ENCODE measurements around the gene EYS. TPM values are rescaled to one million over a fixed set of nuclear protein-coding genes. Genes with fewer than 3 reads are reported as not detected.
A peak's percentile ranks its signal among the peaks of the same experiment; 100 is the strongest.

EYS gene
- total RNA-seq, 2 experiments from 2014 or later, result not detected

GRCh38 chr6:64376394-64376793 lies 1330.6 kb downstream of the EYS start:
- Mint-ChIP-seq H3K4me1 (no peaks in the 10 kb centered on the region), H3K4me3 (no peak overlapping the region), H3K27me3 (no peaks in the 10 kb centered on the region), H3K9me3 (ENCODE audit: low read depth) (peaks cover 6% of the 10 kb centered on the region), H3K27ac (no peak overlapping the region), H3K36me3 (ENCODE audit: low read depth) (no peaks in the 10 kb centered on the region)
- POLR2A ChIA-PET, result interaction anchor here (0.6 kb wide), 1 partner anchor 931 kb away, joined by 4 read pairs; no protein-coding TSS in a partner anchor
- CTCF ChIA-PET, result no interaction called here
- no peak for ATAC-seq
- intact Hi-C loops (cut with DNase I, micrococcal nuclease), result no loop called here
- DNase-seq, result no peak

GRCh38 chr6:64357430-64357829 lies 1349.6 kb downstream of the EYS start:
- no peaks in the 10 kb centered on the region for H3K27me3 Mint-ChIP-seq
- no peak for ATAC-seq
- CTCF ChIA-PET, result no interaction called here

DNA sequence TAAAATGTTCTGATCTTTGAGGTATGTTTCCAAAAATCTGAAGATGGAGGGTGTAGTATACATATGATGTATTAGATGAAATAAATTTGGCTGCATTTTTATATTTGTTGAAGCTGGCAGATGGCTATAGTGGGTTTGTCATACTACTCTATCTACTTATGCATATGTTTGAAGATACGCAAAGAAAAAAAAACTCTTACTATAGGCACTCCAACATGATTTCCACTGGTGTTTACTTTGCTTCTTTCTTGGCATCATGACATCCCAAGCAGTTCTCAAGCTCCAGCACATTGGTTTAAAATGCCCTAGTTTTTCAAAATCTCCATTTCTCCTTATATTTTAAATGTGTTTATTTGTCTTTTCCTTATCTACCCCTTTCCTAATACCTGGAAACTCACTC lies 1359.6 kb downstream of the EYS start:
- no peaks in the 10 kb centered on the region for H3K27me3 Mint-ChIP-seq
- H3K9me3 Mint-ChIP-seq (ENCODE audit: low read depth), result peaks cover 7% of the 10 kb centered on the region
- no peaks in the 10 kb centered on the region for H3K4me1 Mint-ChIP-seq
- H3K27ac Mint-ChIP-seq, result no peak overlapping the region
- H3K36me3 Mint-ChIP-seq (ENCODE audit: low read depth), result no peaks in the 10 kb centered on the region
- ChIA-PET POLR2A (no interaction called here), CTCF (interaction anchor here (0.6 kb wide), 1 partner anchor 180 kb away, joined by 3 read pairs; no protein-coding TSS in a partner anchor)
- ATAC-seq (no peak), DNase-seq (no peak)
- H3K4me3 Mint-ChIP-seq, result no peak overlapping the region
- intact Hi-C loops (cut with DNase I, micrococcal nuclease), result no loop called here

More at GRCh38 chr6:64357430-64357829, 1349.6 kb downstream of the EYS start:
- POLR2A ChIA-PET, result no interaction called here
- no peak overlapping the region for H3K4me3 Mint-ChIP-seq
- no peaks in the 10 kb centered on the region for H3K36me3 Mint-ChIP-seq (ENCODE audit: low read depth)
- no peak for DNase-seq
- intact Hi-C loops (cut with DNase I, micrococcal nuclease), result no loop called here
- H3K9me3 Mint-ChIP-seq (ENCODE audit: low read depth), result no peaks in the 10 kb centered on the region
- no peaks in the 10 kb centered on the region for H3K4me1 Mint-ChIP-seq
- no peak overlapping the region for H3K27ac Mint-ChIP-seq

GRCh38 chr6:64335195-64335594 lies 1371.8 kb downstream of the EYS start:
- Mint-ChIP-seq H3K4me3 (no peak overlapping the region), H3K36me3 (ENCODE audit: low read depth) (no peaks in the 10 kb centered on the region), H3K27ac (no peak overlapping the region), H3K27me3 (no peaks in the 10 kb centered on the region), H3K4me1 (no peaks in the 10 kb centered on the region), H3K9me3 (ENCODE audit: low read depth) (peaks cover 7% of the 10 kb centered on the region)
- intact Hi-C loops (cut with DNase I, micrococcal nuclease), result no loop called here
- DNase-seq (no peak), ATAC-seq (no peak)
- ChIA-PET POLR2A (no interaction called here), CTCF (no interaction called here)

DNA sequence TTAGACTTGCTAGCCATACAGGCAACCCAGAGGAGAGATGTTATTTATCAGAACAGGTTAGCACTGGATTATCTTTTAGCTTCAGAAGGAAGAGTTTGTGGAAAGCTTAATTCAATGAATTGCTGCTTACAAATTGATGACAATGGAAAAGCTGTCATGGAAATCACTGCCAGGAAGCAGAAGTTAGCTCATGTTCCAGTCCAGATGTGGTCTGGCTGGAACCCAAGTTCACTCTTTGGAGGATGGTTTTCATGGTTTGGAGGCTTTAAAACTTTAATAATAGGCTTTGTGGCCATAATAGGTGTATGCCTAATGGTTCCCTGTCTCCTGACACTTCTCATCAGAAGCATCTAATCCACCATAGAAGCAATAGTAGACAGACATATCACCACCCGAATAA lies 1372.4 kb downstream of the EYS start:
- intact Hi-C loops (cut with DNase I, micrococcal nuclease), result no loop called here
- Mint-ChIP-seq H3K36me3 (ENCODE audit: low read depth) (no peaks in the 10 kb centered on the region), H3K27me3 (no peaks in the 10 kb centered on the region), H3K4me3 (no peak overlapping the region), H3K27ac (no peak overlapping the region), H3K4me1 (no peaks in the 10 kb centered on the region), H3K9me3 (ENCODE audit: low read depth) (peaks cover 7% of the 10 kb centered on the region)
- ChIA-PET POLR2A (no interaction called here), CTCF (no interaction called here)
- ATAC-seq (no peak), DNase-seq (no peak)

DNA sequence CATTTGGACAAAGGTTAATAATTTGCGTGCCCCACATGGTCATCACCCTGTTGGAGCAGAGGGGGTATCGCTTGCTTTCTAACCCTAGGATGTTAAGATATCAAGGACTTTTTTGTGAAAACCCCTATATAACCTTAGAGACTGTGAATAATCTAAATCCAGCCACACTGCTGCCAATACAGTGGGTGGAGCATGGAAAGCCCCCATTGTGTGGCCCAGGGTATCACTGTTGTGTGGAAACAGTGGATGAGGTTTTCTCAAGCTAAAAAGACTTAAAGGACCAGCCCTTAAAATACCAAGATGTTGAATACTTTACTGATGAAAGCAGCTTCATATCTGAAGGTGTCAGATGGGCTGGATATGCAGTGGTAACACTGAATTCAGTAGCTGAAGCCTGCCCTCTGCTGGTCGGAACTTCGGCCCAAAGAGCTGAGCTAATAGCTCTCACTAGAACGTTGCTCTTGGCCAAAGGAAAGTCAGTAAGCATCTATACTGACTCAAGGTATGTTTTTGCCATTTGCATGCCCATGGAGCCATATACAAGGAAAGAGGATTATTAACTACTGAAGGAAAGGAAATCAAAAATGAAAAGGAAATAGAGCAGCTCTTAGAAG lies 1376.2 kb downstream of the EYS start:
- H3K4me3 Mint-ChIP-seq, result no peak overlapping the region
- POLR2A ChIA-PET, result no interaction called here
- DNase-seq (peak; percentile 70), ATAC-seq (no peak)
- no peaks in the 10 kb centered on the region for H3K27me3 Mint-ChIP-seq
- H3K36me3 Mint-ChIP-seq (ENCODE audit: low read depth), result no peaks in the 10 kb centered on the region
- H3K27ac Mint-ChIP-seq, result no peak overlapping the region
- intact Hi-C loops (cut with DNase I, micrococcal nuclease), result loop anchor here (1.0 kb wide), 2 partner anchors 408 kb away; no protein-coding TSS in a partner anchor
- CTCF ChIA-PET, result interaction anchor here (0.7 to 1.3 kb wide), 3 partner anchors 33 to 438 kb away, joined by 3 read pairs; no protein-coding TSS in a partner anchor
- no peaks in the 10 kb centered on the region for H3K4me1 Mint-ChIP-seq
- H3K9me3 Mint-ChIP-seq (ENCODE audit: low read depth), result peaks cover 6% of the 10 kb centered on the region

DNA sequence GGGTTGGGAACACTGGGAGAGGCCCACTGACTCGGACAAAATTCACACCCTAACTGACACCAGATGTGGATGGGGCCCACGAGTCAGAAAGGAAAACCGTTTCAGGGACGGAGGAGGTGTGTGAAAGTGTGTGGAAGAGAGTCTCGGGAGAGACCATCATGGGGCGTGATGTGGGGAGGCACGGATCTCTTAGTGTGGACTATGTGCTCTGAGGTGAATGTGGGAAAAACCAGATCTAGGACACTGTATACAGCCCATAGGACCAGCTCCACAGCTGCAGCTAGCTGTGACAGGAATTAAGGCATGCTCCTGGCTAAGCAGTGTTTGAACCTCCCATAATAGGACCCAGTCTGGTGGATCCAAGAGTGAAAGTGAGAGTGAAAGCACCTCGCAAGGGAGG lies 1380.1 kb downstream of the EYS start:
- Mint-ChIP-seq H3K4me3 (no peak overlapping the region), H3K27me3 (no peaks in the 10 kb centered on the region), H3K36me3 (ENCODE audit: low read depth) (no peaks in the 10 kb centered on the region), H3K27ac (no peak overlapping the region), H3K9me3 (ENCODE audit: low read depth) (peaks cover 6% of the 10 kb centered on the region), H3K4me1 (no peaks in the 10 kb centered on the region)
- POLR2A ChIA-PET, result no interaction called here
- no peak for ATAC-seq
- CTCF ChIA-PET, result no interaction called here
- no peak for DNase-seq
- intact Hi-C loops (cut with DNase I, micrococcal nuclease), result no loop called here

DNA sequence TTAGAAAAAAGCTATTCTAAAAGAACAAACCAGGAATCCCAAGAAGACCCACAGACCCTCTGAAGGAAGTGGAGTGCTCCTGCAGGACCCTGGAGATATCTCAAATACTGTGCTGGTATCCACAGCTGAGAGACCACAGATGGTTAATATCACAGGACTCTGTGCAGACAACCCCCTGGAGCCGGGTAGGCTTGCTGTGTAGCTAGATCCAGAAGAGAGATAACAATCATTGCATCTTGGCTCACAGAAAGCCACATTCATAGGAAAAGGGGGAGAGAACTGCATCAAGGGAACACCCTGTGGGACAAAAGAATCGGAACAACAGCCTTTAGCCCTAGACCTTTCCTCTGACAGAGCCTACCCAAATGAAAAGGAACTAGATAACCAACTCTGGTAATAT lies 1381.9 kb downstream of the EYS start:
- no peaks in the 10 kb centered on the region for H3K4me1 Mint-ChIP-seq
- no peak overlapping the region for H3K4me3 Mint-ChIP-seq
- no peaks in the 10 kb centered on the region for H3K36me3 Mint-ChIP-seq (ENCODE audit: low read depth)
- no peaks in the 10 kb centered on the region for H3K27me3 Mint-ChIP-seq
- ChIA-PET POLR2A (no interaction called here), CTCF (no interaction called here)
- ATAC-seq (no peak), DNase-seq (no peak)
- intact Hi-C loops (cut with DNase I, micrococcal nuclease), result no loop called here
- H3K27ac Mint-ChIP-seq, result no peak overlapping the region
- peaks cover 6% of the 10 kb centered on the region for H3K9me3 Mint-ChIP-seq (ENCODE audit: low read depth)

DNA sequence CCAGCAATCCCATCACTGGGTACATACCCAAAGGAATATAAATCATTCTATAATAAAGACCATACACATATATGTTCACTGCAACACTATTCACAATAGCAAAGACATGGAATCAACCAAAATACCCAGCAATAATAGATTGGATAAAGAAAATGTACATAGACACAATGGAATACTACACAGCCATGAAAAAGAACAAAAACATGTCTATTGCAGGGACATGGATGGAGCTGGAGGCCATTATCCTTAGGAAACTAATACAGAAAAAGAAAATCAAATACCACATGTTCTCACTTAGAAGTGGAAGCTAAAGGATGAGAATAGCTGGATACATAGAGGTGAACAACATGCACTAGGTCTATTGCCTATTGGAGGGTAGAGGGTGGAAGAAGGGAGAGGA lies 1396.8 kb downstream of the EYS start:
- Mint-ChIP-seq H3K4me3 (no peak overlapping the region), H3K27ac (no peak overlapping the region), H3K9me3 (ENCODE audit: low read depth) (peaks cover 19% of the 10 kb centered on the region), H3K36me3 (ENCODE audit: low read depth) (no peaks in the 10 kb centered on the region), H3K4me1 (no peaks in the 10 kb centered on the region), H3K27me3 (no peaks in the 10 kb centered on the region)
- intact Hi-C loops (cut with DNase I, micrococcal nuclease), result no loop called here
- CTCF ChIA-PET, result no interaction called here
- POLR2A ChIA-PET, result no interaction called here
- DNase-seq (no peak), ATAC-seq (no peak)

DNA sequence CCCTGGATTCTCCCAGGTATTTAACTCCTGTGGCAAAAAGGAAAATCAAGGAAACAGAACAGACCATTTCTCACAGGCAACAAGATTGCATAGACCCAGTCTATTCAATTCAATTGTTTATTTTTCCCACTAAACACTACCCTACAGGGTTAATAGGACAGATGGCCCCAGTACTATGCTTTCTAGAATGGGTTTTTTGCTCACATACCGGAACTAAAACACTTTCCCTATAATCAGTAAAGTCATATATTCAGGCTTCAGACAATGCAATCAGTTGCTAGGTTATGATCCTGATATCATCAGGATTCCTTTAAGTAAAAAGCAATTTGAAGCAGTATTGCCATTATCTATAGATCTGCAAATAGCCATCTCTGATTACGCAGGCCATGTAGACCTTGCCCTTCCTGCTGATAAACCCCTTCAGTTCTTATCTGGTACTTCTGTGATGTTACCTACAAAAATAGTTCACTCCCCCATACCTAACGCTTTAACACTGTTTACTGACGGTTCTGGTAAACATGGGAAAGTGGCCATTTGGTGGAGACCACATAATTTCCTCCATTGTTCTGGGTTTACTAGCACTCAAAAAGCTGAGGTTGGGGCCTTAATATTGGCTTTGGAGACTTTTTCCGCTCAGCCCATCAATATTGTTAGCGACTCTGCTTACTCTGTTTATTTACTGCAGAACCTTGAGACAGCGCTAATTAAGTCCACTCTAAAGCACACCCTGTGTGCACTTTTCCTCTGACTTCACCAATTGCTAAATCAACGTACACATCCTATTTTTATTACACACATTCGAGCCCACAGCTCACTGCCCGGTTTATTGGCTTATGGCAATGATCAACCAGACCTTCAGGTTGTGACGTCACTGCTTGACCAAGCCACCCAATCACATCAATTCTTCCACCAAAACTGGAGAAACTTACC lies 1405.5 kb downstream of the EYS start:
- H3K36me3 Mint-ChIP-seq (ENCODE audit: low read depth), result no peaks in the 10 kb centered on the region
- H3K4me3 Mint-ChIP-seq, result no peak overlapping the region
- ChIA-PET POLR2A (no interaction called here), CTCF (no interaction called here)
- no peak overlapping the region for H3K27ac Mint-ChIP-seq
- no peaks in the 10 kb centered on the region for H3K27me3 Mint-ChIP-seq
- no peaks in the 10 kb centered on the region for H3K4me1 Mint-ChIP-seq
- H3K9me3 Mint-ChIP-seq (ENCODE audit: low read depth), result peaks cover 17% of the 10 kb centered on the region
- intact Hi-C loops (cut with DNase I, micrococcal nuclease), result no loop called here
- no peak for ATAC-seq
- no peak for DNase-seq

DNA sequence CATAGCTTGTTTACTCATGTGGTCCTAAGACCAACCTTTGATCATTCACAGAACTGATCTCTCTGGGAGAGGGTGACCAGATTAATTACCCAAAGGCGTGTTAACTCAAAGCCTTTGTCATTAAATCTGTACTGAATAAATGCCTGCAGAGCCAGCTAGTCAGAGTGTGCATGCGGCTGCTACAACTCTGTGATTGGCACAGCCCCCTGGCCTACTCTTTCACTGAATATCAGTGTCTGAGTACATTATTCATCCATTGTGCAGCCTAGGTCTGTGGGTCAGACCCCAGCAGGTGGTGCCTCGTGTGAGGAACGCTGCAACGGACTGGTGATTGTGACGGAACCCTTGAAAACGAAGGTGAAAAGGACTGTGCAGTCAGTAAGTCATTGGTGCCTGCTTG lies 1407.8 kb downstream of the EYS start:
- no peak overlapping the region for H3K27ac Mint-ChIP-seq
- no peak for DNase-seq
- ChIA-PET POLR2A (no interaction called here), CTCF (no interaction called here)
- no peak overlapping the region for H3K4me3 Mint-ChIP-seq
- intact Hi-C loops (cut with DNase I, micrococcal nuclease), result no loop called here
- no peaks in the 10 kb centered on the region for H3K27me3 Mint-ChIP-seq
- no peaks in the 10 kb centered on the region for H3K36me3 Mint-ChIP-seq (ENCODE audit: low read depth)
- H3K9me3 Mint-ChIP-seq (ENCODE audit: low read depth), result peaks cover 15% of the 10 kb centered on the region
- H3K4me1 Mint-ChIP-seq, result no peaks in the 10 kb centered on the region
- no peak for ATAC-seq

- ChIA-PET POLR2A (no interaction called here), CTCF (no interaction called here)
- Mint-ChIP-seq H3K9me3 (ENCODE audit: low read depth) (peaks cover 1% of the 10 kb centered on the region), H3K4me1 (no peaks in the 10 kb centered on the region), H3K27me3 (no peaks in the 10 kb centered on the region), H3K27ac (no peak overlapping the region), H3K36me3 (ENCODE audit: low read depth) (no peaks in the 10 kb centered on the region), H3K4me3 (no peak overlapping the region)
- DNase-seq (no peak), ATAC-seq (no peak)
- intact Hi-C loops (cut with DNase I, micrococcal nuclease), result no loop called here
Observed at GRCh38 chr6:64294034-64294433, 1413.0 kb downstream of the EYS start.
